Neuronal stem cell (in vitro differentiated cells): ENCODE data around the gene CNN3.

Source experiments
- DNase-seq: peaks from one replicate; pipeline ENCODE4 v3.0.0-alpha.2; 2013; ENCODE audit warnings: low spot score
- H2AFZ ChIP-seq: one replicate; pipeline ENCODE4 v1.6.1; 2013; ENCODE audit warnings: mild to moderate bottlenecking, low read length, inconsistent platforms
- H2AK5ac ChIP-seq: 2 replicates; pipeline ENCODE4 v1.6.1; 2013; ENCODE audit warnings: low read depth, mild to moderate bottlenecking, inconsistent platforms, low read length, moderate library complexity, mixed read lengths
- H2BK120ac ChIP-seq: 2 replicates; pipeline ENCODE4 v1.6.1; 2013; ENCODE audit warnings: low read depth, mild to moderate bottlenecking, inconsistent platforms, low read length, moderate library complexity, mixed read lengths
- H2BK12ac ChIP-seq: one replicate; pipeline ENCODE4 v1.6.1; 2013; ENCODE audit warnings: low read length, inconsistent platforms
- H2BK15ac ChIP-seq: 2 replicates; pipeline ENCODE4 v1.6.1; 2013; ENCODE audit warnings: mild to moderate bottlenecking, low read length, inconsistent platforms, mixed read lengths
- H2BK5ac ChIP-seq: one replicate; pipeline ENCODE4 v1.6.1; 2013; ENCODE audit warnings: inconsistent platforms, mild to moderate bottlenecking, low read length, moderate library complexity
- H3K14ac ChIP-seq: one replicate; pipeline ENCODE4 v1.6.1; 2013; ENCODE audit warnings: low read length, inconsistent platforms
- H3K18ac ChIP-seq: 2 replicates; pipeline ENCODE4 v1.6.1; 2013; ENCODE audit warnings: low read length, inconsistent platforms
- H3K23ac ChIP-seq: 2 replicates; pipeline ENCODE4 v1.6.1; 2013; ENCODE audit warnings: low read depth, mild to moderate bottlenecking, mixed read lengths, low read length, inconsistent platforms; ENCODE audit not compliant: poor library complexity
- H3K27ac ChIP-seq: replicated peaks from 3 replicates; pipeline ENCODE4 v1.5.1; 2013; ENCODE audit warnings: low read length, inconsistent platforms
- H3K27me3 ChIP-seq, 3 experiments: 2 replicates each; pipeline ENCODE4 v1.6.1; 2013; ENCODE audit warnings: low read length in 3 of 3, mild to moderate bottlenecking in 2 of 3, inconsistent platforms in 1 of 3, low read depth in 1 of 3, mixed read lengths in 1 of 3, moderate library complexity in 1 of 3; ENCODE audit not compliant: control insufficient read depth in 3 of 3, insufficient read depth in 3 of 3
- H3K36me3 ChIP-seq, 2 donors: replicated peaks in 1 of 2; 2 replicates each; pipeline ENCODE4 v1.6.1; 2013; ENCODE audit warnings: low read length in 2 of 2; ENCODE audit not compliant: control insufficient read depth in 2 of 2, insufficient read depth in 2 of 2
- H3K4ac ChIP-seq: 2 replicates; pipeline ENCODE4 v1.6.1; 2013; ENCODE audit warnings: inconsistent platforms, mild to moderate bottlenecking, low read length, moderate library complexity
- H3K4me1 ChIP-seq, 2 donors: 1 replicate in 1 of 2; 2 replicates in 1 of 2; pipeline ENCODE4 v1.6.1; 2013; ENCODE audit warnings: low read length in 2 of 2, low read depth in 1 of 2; ENCODE audit not compliant: control insufficient read depth in 2 of 2, insufficient read depth in 1 of 2
- H3K4me2 ChIP-seq: one replicate; pipeline ENCODE4 v1.6.1; 2013; ENCODE audit warnings: mild to moderate bottlenecking, low read length, inconsistent platforms; ENCODE audit not compliant: insufficient read depth, poor library complexity, severe bottlenecking
- H3K4me3 ChIP-seq, 2 donors: 2 replicates each; pipeline ENCODE4 v1.5.1; 2013; ENCODE audit warnings: low read length in 2 of 2, mild to moderate bottlenecking in 2 of 2, inconsistent platforms in 1 of 2, moderate library complexity in 1 of 2
- H3K79me1 ChIP-seq: one replicate; pipeline ENCODE4 v1.6.1; 2013; ENCODE audit warnings: low read depth, mild to moderate bottlenecking, inconsistent platforms, low read length, moderate library complexity
- H3K9ac ChIP-seq: one replicate; pipeline ENCODE4 v1.6.1; 2013; ENCODE audit warnings: mild to moderate bottlenecking, low read depth, low read length, inconsistent platforms; ENCODE audit not compliant: poor library complexity
- H3K9me3 ChIP-seq, 2 donors: replicated peaks in 1 of 2; 2 replicates each; pipeline versions ENCODE3 to v1.6.1; 2013; ENCODE audit warnings: low read length in 2 of 2, mild to moderate bottlenecking in 2 of 2, inconsistent platforms in 1 of 2, low read depth in 1 of 2, mixed read lengths in 1 of 2, moderate library complexity in 1 of 2; ENCODE audit not compliant: control insufficient read depth in 2 of 2, insufficient read depth in 1 of 2
- H4K8ac ChIP-seq: one replicate; pipeline ENCODE4 v1.6.1; 2013; ENCODE audit warnings: low read depth, mild to moderate bottlenecking, inconsistent platforms, low read length, moderate library complexity
- H4K91ac ChIP-seq: one replicate; pipeline ENCODE4 v1.6.1; 2013; ENCODE audit warnings: low read length, low read depth, mild to moderate bottlenecking, inconsistent platforms; ENCODE audit not compliant: poor library complexity
- WGBS, 2 donors: extraction: QIAGEN DNeasy Blood & Tissue Kit; methylation state at CpG; one replicate each; pipeline ENCODE4 v1.1.7; 2013; ENCODE audit warnings: missing lambda C conversion rate in 2 of 2, mixed read lengths in 1 of 2; ENCODE audit not compliant: insufficient read length in 2 of 2, insufficient replicate concordance in 1 of 2; ENCODE audit errors: extremely low coverage in 2 of 2; 5-methylcytosine and 5-hydroxymethylcytosine counted together

The CNN3 gene

DNA sequence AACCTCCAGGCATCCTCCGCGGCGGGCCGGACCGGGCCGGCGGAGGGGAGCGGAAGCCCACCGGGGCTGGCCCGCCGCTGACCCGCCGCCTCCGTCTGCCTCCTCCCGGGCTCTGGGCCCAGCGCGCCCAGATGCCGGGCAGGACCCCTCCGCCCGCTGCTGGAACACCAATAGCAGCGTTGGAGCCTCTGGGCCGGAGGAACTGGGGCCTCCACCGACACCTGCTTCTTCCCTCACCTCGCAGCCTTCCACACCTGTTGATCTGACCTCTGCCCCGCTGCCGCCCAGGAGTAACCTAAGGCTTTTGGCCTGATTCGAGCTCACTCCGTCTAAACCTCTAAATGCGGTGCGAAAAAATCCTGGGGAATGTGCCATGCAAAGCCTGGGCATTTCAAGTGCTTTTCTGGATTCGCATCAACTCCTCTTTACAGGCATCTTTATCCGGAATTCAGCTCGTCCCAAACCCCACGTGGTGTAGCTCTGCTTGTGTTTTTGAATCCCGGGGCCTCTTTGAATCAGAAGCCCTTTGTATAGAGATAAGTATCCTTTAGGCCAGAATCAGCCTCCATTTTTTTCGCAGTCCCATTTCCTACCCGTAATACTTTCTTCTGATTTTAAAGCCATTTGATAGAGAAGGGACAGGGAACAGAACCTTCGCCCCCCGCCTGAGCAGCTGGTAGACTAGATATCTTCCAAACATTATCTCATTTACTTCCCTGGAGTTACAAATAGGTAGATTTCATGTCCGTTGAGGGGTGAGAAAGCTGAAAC is 680 bp upstream of the CNN3 start:
- H3K27ac ChIP-seq = peak overlapping the region; percentile 93
- peak overlapping the region; percentile 73 to 76 for H3K4me3 ChIP-seq
- H3K4me1 ChIP-seq = peaks cover 23 to 28% of the 10 kb centered on the region in 2 donors
- H2BK12ac ChIP-seq = no peak overlapping the region
- peak overlapping the region; percentile 95 for H2BK5ac ChIP-seq
- no peak overlapping the region for H2BK15ac ChIP-seq
- peaks cover 0 to 8% of the 10 kb centered on the region in 2 donors for H3K9me3 ChIP-seq
- H3K79me1 ChIP-seq = peaks cover 4% of the 10 kb centered on the region
- no peaks in the 10 kb centered on the region for H3K27me3 ChIP-seq
- H3K4ac ChIP-seq = no peak overlapping the region
- H3K36me3 ChIP-seq = peaks cover 3 to 36% of the 10 kb centered on the region in 2 donors
- peak; percentile 66 for DNase-seq
- H4K91ac ChIP-seq = no peak overlapping the region
- H4K8ac ChIP-seq = no peak overlapping the region
- H2BK120ac ChIP-seq = peak overlapping the region; percentile 21
- H3K4me2 ChIP-seq = peak overlapping the region; percentile 91
- no peak overlapping the region for H3K14ac ChIP-seq
- peak overlapping the region; percentile 85 for H2AK5ac ChIP-seq
- H3K23ac ChIP-seq = peak overlapping the region; percentile 65
- WGBS, 2 donors = no CpG with 5 or more reads among the region's 40 CpGs
- peak overlapping the region; percentile 90 for H3K9ac ChIP-seq
- H2AFZ ChIP-seq = peak overlapping the region; percentile 80
- peak overlapping the region; percentile 95 for H3K18ac ChIP-seq

DNA sequence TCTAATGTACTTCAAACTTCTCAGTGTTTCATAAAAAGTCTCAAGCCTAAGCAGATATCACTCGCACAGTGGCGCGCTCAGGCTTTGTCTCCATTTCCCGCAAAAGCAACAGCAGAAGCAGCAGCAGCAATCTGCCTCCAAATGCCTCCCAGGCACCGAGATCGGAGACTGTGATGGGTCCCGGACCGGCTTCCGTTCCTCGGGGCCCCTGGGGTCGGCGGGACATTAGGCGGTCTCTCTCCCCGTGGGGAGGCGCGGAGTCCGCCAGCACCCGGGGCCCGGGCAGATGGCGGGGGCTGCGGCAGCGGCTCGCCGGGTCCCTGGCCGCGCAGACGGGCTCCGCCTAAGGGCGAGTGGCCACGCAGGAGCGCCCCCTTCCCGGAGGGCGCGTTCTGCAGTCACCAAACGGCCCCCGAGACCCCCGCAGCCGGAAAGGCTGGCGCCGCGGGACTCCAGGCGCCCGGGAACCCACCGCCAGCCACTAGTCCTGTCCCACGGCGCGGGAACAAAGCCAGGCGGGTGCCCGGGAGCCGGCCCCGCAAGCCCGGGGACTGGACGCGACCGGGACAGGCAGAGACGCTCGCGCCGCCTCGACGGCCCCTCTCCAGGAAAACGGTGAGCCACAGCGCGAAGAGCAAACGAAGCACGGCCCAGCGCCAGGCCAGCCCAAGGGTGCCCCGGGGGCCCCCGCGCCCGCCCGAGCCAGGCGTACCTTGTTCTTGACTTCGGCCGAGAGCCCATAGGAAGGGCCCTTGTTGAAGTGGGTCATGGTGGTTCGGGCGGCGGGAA is 590 bp downstream of the CNN3 start:
- peak overlapping the region; percentile 42 for H2AFZ ChIP-seq
- H2AK5ac ChIP-seq = peak overlapping the region; percentile 99
- H2BK12ac ChIP-seq = peak overlapping the region; percentile 35
- no peaks in the 10 kb centered on the region for H3K27me3 ChIP-seq
- peak overlapping the region; percentile 90 for H4K91ac ChIP-seq
- peak overlapping the region; percentile 98 for H3K14ac ChIP-seq
- H3K4me2 ChIP-seq = peak overlapping the region; percentile 56
- peak overlapping the region; percentile 96 for H3K9ac ChIP-seq
- peak overlapping the region; percentile 96 for H3K23ac ChIP-seq
- H3K18ac ChIP-seq = peak overlapping the region; percentile 100
- peak overlapping the region; percentile 100 for H2BK5ac ChIP-seq
- peaks cover 26 to 28% of the 10 kb centered on the region in 2 donors for H3K4me1 ChIP-seq
- no CpG with 5 or more reads among the region's 78 CpGs for WGBS, 2 donors
- H3K36me3 ChIP-seq = peaks cover 1 to 41% of the 10 kb centered on the region in 2 donors
- H3K27ac ChIP-seq = peak overlapping the region; percentile 99
- peaks cover 0 to 6% of the 10 kb centered on the region in 2 donors for H3K9me3 ChIP-seq
- H2BK120ac ChIP-seq = peak overlapping the region; percentile 100
- H3K79me1 ChIP-seq = peaks cover 4% of the 10 kb centered on the region
- DNase-seq = peak; percentile 51
- peak overlapping the region; percentile 87 for H3K4ac ChIP-seq
- H3K4me3 ChIP-seq = peak overlapping the region; percentile 76 to 98
- no peak overlapping the region for H4K8ac ChIP-seq
- peak overlapping the region; percentile 99 for H2BK15ac ChIP-seq

DNA sequence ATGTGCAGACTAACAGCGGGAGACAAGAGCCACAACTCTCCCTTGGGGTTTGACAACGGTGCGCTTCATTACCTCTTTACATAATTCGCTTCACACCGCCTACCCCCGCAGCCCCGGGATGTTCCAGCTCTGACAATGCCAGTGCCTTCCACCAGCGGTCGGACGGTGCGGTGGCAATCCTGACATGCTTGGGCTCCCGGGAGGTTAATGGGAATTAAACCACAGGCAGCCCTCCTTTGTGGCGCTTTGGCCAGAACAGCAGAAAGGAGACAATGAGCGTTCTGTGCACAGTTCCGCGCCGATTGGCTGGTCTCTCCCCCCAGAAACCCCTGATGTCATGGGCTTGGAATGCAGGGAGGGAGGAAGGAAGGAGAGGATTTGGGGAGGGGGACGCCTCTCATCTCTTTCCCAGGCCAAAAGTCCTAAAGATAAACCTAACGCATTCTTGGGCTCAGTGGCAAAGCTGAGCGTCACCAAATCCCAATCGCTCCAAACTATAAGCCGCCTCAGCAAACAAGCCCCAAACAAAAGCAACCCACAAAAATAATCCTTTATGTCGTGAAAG is 1.3 kb downstream of the CNN3 start:
- peaks cover 4% of the 10 kb centered on the region for H3K79me1 ChIP-seq
- H3K18ac ChIP-seq = peak overlapping the region; percentile 100
- H2BK12ac ChIP-seq = no peak overlapping the region
- H2BK15ac ChIP-seq = peak overlapping the region; percentile 99
- H3K4me3 ChIP-seq = peak overlapping the region; percentile 76 to 98
- peak overlapping the region; percentile 96 for H3K9ac ChIP-seq
- peak overlapping the region; percentile 100 for H2BK5ac ChIP-seq
- no peak overlapping the region for H3K23ac ChIP-seq
- peak; percentile 97 for DNase-seq
- H4K91ac ChIP-seq = peak overlapping the region; percentile 90
- H2AFZ ChIP-seq = peak overlapping the region; percentile 42
- H3K36me3 ChIP-seq = peaks cover 1 to 48% of the 10 kb centered on the region in 2 donors
- no peaks in the 10 kb centered on the region for H3K27me3 ChIP-seq
- H3K14ac ChIP-seq = no peak overlapping the region
- H3K4ac ChIP-seq = no peak overlapping the region
- peak overlapping the region; percentile 100 for H2BK120ac ChIP-seq
- H3K27ac ChIP-seq = peak overlapping the region; percentile 99
- peak overlapping the region; percentile 99 for H2AK5ac ChIP-seq
- WGBS, 2 donors = no CpG with 5 or more reads among the region's 23 CpGs
- peaks cover 0 to 4% of the 10 kb centered on the region in 2 donors for H3K9me3 ChIP-seq
- H4K8ac ChIP-seq = no peak overlapping the region
- peak overlapping the region; percentile 65 for H3K4me2 ChIP-seq
- peaks cover 28% of the 10 kb centered on the region in 2 donors for H3K4me1 ChIP-seq
